HCT116 (cell line): Measurements from ENCODE around the gene CFAP53.
"Not testable (repeated sequence)": the region's sequence is repeated elsewhere in the genome, so short reads cannot be mapped to it uniquely, and the experiment has no call there.

ENCODE experiments used
- ELF1 ChIP-seq: IDR thresholded peaks from 2 replicates; pipeline ENCODE4 v1.6.1; 2012; ENCODE audit warnings: low read depth, borderline replicate concordance
- TF ChIP-seq, protein P1 (sequence below): IDR thresholded peaks from 2 replicates; pipeline ENCODE4 v1.6.1; 2012

DNA sequence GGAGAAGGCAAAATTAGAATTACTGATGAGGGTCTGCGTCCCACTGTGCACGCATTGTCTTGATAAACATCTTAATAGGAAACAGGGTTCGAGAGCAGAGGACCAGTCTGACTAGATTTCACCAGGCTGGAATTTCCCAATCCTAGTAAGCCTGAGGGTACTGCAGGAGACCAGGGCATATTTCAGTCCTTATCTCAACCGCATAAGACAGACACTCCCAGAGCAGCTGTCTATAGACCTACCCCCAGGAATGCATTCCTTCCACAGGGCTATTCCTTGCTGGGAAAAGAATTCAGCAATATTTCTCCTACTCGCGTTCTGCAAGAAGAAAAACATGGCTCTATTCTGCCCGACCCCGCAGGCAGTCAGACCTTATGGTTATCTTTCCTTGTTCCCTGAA is 24.5 kb downstream of the CFAP53 start:
- TF ChIP-seq, protein P1, sequence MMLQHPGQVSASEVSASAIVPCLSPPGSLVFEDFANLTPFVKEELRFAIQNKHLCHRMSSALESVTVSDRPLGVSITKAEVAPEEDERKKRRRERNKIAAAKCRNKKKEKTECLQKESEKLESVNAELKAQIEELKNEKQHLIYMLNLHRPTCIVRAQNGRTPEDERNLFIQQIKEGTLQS, result not testable (repeated sequence)
- TF ChIP-seq ELF1, result not testable (repeated sequence)
